GM19023 (cell line): ENCODE results near the gene SF1.

ENCODE experiments used
- ATAC-seq: cut with Tn5 transposase; IDR thresholded peaks from one replicate; pipeline ENCODE4 v1.9.1; 2021; ENCODE audit warnings: mild to moderate bottlenecking, moderate library complexity; ENCODE audit not compliant: unreplicated experiment

Gene SF1

DNA sequence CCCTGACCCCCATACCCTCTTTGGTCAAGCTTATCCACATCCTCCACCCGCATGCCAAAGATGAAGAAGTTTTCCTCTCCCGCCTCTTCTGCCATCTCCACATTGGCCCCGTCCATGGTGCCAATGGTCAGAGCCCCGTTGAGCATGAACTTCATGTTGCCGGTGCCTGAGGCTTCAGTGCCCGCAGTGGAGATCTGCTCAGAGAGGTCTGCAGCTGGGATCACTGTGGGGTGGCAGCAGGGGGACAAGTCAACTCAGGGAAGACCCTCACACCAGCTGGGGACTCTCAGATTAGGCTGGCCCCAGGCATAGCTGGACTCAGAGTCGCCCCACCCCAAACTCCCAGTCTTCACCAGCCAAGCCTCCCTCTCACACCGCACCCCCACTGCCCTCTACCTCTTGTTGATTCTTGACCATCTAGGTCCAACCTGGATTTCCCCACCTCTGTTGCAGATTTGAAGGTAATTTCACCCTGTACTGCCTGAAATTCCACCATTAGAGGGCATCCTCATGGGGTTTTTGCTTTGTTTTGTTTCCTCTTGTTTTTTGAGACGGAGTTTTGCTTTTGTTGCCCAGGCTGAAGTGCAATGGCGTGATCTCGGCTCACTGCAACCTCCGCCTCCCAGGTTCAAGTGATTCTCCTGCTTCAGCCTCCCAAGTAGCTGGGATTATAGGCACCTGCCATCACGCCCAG is 27.8 kb downstream of the SF1 start:
- ATAC-seq = no peak

GRCh38 chr11:64747961-64748665 is 30.2 kb downstream of the SF1 start:
- no peak for ATAC-seq

GRCh38 chr11:64746486-64746885 is 31.9 kb downstream of the SF1 start:
- no peak for ATAC-seq

GRCh38 chr11:64745521-64746328 is 32.6 kb downstream of the SF1 start:
- no peak for ATAC-seq

GRCh38 chr11:64745189-64745520 is 33.2 kb downstream of the SF1 start:
- ATAC-seq = no peak

GRCh38 chr11:64744544-64745188 is 33.7 kb downstream of the SF1 start:
- ATAC-seq = no peak

GRCh38 chr11:64743591-64744543 is 34.5 kb downstream of the SF1 start, which contains the start of gene RASGRP2:
RASGRP2 (minus strand) TSS chr11:64744142; CDS start chr11:64742866, 1,276 bp downstream.
- ATAC-seq = no peak

DNA sequence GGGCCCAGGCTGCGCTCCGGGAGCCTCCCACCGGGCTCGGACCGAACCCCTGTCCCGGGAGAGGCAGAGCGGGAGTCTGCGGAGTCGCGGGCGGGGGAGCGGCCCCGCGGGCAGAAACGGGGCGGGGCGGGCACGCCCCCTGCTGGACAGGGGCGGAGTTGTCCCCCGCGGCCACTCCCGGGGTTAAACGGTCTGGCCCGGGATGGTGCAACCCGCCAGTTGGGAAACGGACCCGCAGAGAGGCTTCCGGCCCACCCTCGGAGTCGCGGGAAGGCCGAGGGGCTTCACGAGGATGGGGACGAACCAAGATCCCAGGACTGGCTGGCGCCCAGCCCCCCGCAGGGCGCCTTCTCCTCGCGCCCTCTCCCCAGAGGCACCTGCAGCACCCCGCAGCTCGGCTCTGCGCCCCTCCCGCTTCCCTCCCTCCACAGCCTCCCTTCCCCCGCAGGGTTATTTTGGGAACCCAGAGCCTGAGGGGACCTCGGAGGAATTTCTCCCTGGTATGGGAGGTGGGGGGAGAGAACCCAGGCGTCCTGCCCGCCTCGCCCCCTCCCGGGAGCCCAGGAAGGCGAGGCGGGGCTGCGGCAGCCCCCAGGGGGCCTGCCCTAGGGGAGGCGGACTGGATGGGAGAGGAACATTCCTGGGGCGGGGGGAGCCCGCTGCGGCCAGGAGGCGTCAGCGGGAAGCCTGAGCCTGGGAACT is 35.3 kb downstream of the SF1 start:
- no peak for ATAC-seq

- no peak for ATAC-seq
These were observed 36.1 kb downstream of the SF1 start for GRCh38 chr11:64742087-64742888.

DNA sequence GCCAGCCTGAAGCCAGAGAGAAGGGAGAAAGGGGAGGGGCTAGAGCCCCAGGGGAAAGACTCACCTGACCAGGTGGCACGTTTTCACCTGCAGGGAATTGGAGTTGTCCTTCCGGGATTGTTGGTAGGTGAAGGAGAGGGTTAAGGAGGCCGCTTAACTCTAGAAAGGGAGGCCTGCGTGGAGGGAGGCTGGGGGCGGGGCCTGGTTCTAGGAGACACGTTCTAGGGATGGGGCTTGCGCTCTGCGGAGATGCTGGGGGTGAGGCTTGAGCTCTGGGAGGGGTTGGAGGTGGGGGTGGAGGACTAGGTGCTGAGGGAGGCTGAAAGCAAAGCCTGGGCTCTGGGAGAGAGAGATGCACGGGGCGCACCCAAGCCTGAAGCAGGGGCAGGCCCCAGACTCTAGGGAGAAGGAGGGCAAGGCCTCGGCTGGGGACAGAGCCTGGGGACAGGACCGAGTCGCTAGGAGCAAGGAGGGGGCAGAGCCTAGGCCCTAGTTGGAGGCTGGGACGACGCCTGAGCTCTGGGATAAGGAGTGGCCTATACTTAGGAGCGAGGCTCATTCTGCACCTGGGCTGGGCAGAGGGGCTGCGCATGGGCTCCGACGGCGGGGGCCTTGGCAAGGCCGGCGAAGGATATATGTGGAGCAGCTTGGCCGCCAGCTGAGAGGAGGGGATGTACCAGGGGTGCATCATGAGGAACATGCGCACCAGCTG is 36.8 kb downstream of the SF1 start:
- ATAC-seq = no peak

GRCh38 chr11:64739871-64740270 is 38.5 kb downstream of the SF1 start:
- ATAC-seq = no peak

- ATAC-seq = no peak
These were observed 41.7 kb downstream of the SF1 start for GRCh38 chr11:64736654-64737053.

DNA sequence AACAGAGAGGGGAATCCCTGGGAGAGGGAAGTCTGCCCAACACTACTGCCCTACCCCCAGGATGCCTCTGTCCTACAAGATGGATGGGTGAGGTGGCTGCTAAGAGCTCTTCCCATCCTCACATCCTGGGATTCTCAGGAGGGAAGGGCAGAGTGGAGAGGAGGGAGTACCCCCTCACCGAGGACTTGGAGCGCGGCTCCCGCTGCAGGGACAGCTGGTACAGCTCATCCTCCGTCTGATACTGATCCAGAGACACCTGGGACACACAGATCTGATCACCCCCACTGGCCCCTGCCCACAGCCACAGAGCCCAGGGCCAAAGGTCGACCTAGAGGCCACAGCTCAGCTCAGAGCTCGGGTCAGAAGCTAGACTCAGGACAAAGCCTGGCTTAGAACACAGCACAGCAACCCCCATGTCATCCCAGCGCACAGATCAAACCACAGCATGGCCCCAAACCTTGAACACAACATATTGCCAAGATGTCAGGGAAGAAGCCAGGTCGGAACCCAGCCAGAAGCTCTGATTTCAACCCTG is 42.5 kb downstream of the SF1 start:
- ATAC-seq = no peak

GRCh38 chr11:64734811-64735724 is 43.3 kb downstream of the SF1 start:
- ATAC-seq = no peak

DNA sequence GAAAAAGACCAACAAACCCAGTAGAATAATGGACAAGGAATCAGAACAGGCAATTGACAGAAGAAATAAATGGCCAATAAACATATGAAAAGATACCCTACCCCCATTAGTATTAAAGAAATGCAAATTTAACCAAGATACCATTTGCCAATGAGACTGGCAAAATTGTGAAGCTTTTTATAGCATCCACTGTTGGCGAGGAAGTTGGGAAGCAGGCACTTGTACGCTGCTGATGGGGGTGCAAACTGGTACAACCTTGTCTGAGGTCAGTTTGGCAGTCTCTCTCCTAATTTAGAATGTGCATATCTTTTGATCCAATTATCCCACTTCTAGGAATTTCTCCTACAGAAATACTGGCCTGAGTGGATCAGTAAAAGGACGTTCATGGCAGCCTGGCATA is 46.7 kb downstream of the SF1 start:
- ATAC-seq = no peak

DNA sequence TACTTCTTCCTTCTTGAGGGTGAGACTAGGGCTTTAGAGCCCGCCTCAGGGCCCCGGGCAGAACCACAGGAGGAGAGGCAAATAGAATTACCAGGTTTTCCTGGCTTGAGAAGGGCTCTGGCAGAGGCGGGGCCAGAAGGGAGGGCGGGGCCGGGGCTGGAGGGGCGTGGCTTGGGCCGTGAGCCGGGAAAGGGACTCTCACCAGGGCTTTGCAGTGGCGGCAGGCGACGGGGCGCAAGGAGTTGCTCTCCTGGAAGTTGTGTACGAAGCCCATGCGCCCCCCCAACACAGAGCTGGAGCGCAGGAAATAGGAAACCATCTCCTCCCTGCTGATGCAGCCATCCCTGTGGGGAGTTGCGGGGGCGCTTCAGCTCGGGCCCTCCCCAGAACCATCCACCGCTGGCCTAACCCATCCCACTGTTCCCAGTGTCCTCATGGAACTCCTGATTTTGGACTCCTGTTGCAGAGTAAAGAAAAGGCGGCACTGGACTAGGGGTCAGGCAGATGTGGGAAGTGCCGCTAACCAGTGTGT is 48.4 kb downstream of the SF1 start:
- ATAC-seq = no peak
